CD4-positive, alpha-beta memory T cell (primary cell): ENCODE results near the gene IRF1. TPM values are rescaled to one million over a fixed set of nuclear protein-coding genes. Genes with fewer than 3 reads are reported as not detected.
A peak's percentile ranks its signal among the peaks of the same experiment; 100 is the strongest.

Source experiments
- CTCF ChIA-PET: fragments of 350-600 bp; sonication (Branson Sonifier 250); formaldehyde crosslinking; loops from one replicate; lab custom pipeline; 2021; ENCODE audit warnings: inconsistent platforms; ENCODE audit not compliant: partially characterized antibody; lab: Charles Lee
- POLR2A ChIA-PET: fragments of 350-600 bp; sonication (Branson Sonifier 250); formaldehyde crosslinking; loops from one replicate; lab custom pipeline; 2021; ENCODE audit not compliant: partially characterized antibody; lab: Charles Lee
- DNase-seq, 5 donors: peaks; one replicate each; pipeline versions ENCODE4 v3.0.0 to v3.0.0-alpha.2; 2020 to 2022; ENCODE audit warnings: mixed read lengths in 1 of 5
- H3K27ac ChIP-seq: one replicate; pipeline ENCODE4 v1.7.0; 2013; ENCODE audit warnings: low read depth, low read length
- H3K27me3 ChIP-seq: 2 replicates; pipeline ENCODE4 v1.7.0; 2013; ENCODE audit warnings: mild to moderate bottlenecking, low read length, moderate library complexity; ENCODE audit not compliant: insufficient read depth
- H3K36me3 ChIP-seq: 2 replicates; pipeline ENCODE4 v1.7.0; 2013; ENCODE audit warnings: mild to moderate bottlenecking, low read length, moderate library complexity; ENCODE audit not compliant: insufficient read depth
- H3K4me1 ChIP-seq: 2 replicates; pipeline ENCODE4 v1.7.0; 2013; ENCODE audit warnings: mild to moderate bottlenecking, low read length, moderate library complexity; ENCODE audit not compliant: insufficient read depth
- H3K4me3 ChIP-seq, 2 donors: one replicate each; pipeline ENCODE4 v1.7.0; 2013; ENCODE audit warnings: low read length in 2 of 2, mild to moderate bottlenecking in 1 of 2
- H3K9me3 ChIP-seq, 2 donors: one replicate each; pipeline ENCODE4 v1.7.0; 2013; ENCODE audit warnings: low read length in 2 of 2, control low read depth in 1 of 2; ENCODE audit not compliant: control insufficient read depth in 1 of 2
- H3K27ac Mint-ChIP-seq, 7 donors: one replicate each; pipeline ENCODE4 v1.8.0; 2020 to 2021; ENCODE audit warnings: mixed read lengths in 7 of 7, mild to moderate bottlenecking in 6 of 7, inconsistent platforms in 3 of 7, moderate library complexity in 3 of 7
- H3K27me3 Mint-ChIP-seq, 2 donors: one replicate each; pipeline ENCODE4 v1.8.0; 2020 to 2021; ENCODE audit warnings: mixed read lengths in 2 of 2
- H3K36me3 Mint-ChIP-seq, 2 donors: one replicate each; pipeline ENCODE4 v1.8.0; 2020 to 2021; ENCODE audit warnings: mixed read lengths in 2 of 2, inconsistent platforms in 1 of 2, mild to moderate bottlenecking in 1 of 2
- H3K4me1 Mint-ChIP-seq, 4 donors: one replicate each; pipeline ENCODE4 v1.8.0; 2020 to 2021; ENCODE audit warnings: mixed read lengths in 4 of 4, mild to moderate bottlenecking in 1 of 4
- H3K4me3 Mint-ChIP-seq, 8 donors: one replicate each; pipeline ENCODE4 v1.8.0; 2020 to 2021; ENCODE audit warnings: mixed read lengths in 8 of 8, mild to moderate bottlenecking in 7 of 8, moderate library complexity in 6 of 8, inconsistent platforms in 3 of 8
- H3K9me3 Mint-ChIP-seq, 8 donors: one replicate each; pipeline ENCODE4 v1.8.0; 2020 to 2021; ENCODE audit warnings: mixed read lengths in 8 of 8, mild to moderate bottlenecking in 5 of 8, inconsistent platforms in 3 of 8, moderate library complexity in 1 of 8
- intact Hi-C: fragments of 100-400 bp; cut with micrococcal nuclease; formaldehyde crosslinking; loops from one replicate; pipeline ENCODE4 v1.15.1; 2023
- polyA plus RNA-seq, 2 donors: library from polyadenylated mRNA; unstranded; fragments of 300-500 nt; fragmentation: Illumina TruSeq; gene quantifications; one replicate each; pipeline ENCODE4 v1.2.3, GENCODE V29; 2021
- total RNA-seq, 2 experiments: library from RNA; stranded (reverse); gene quantifications; one replicate each; pipeline ENCODE4 v1.2.3, GENCODE V29; 2021

The IRF1 gene
- 100 to 1,000 TPM; 192 to 202 TPM for total RNA-seq
- 100 to 1,000 TPM; 192 to 237 TPM for polyA plus RNA-seq

GRCh38 chr5:132490484-132491367, at the start of gene IRF1:
Gene IRF1 (minus strand): TSS chr5:132490773. CDS start chr5:132489478, 1,295 bp downstream.
- peaks cover 37% of the 10 kb centered on the region for H3K36me3 ChIP-seq
- Mint-ChIP-seq H3K27me3 (no peaks in the 10 kb centered on the region), H3K4me1 (peaks cover 46 to 83% (median 61%) of the 10 kb centered on the region in 4 donors), H3K36me3 (peaks cover 39 to 52% of the 10 kb centered on the region in 2 donors), H3K9me3 (peaks cover 0 to 13% (median 0%) of the 10 kb centered on the region in 8 donors), H3K27ac (peak within 1 kb of the TSS; percentile 93 to 99 (median 99)), H3K4me3 (peak within 1 kb of the TSS; percentile 94 to 97 (median 96))
- peaks cover 79% of the 10 kb centered on the region for H3K4me1 ChIP-seq
- peak; percentile 97 to 99 (median 99) for DNase-seq
- intact Hi-C loops, result loop anchor here (1.0 to 2.0 kb wide), 5 partner anchors 24 to 79 kb away; no protein-coding TSS in a partner anchor
- peak within 1 kb of the TSS; percentile 99 for H3K27ac ChIP-seq
- H3K9me3 ChIP-seq, result no peaks in the 10 kb centered on the region
- H3K27me3 ChIP-seq, result no peaks in the 10 kb centered on the region
- peak within 1 kb of the TSS; percentile 94 to 96 for H3K4me3 ChIP-seq
- CTCF ChIA-PET, result interaction anchor here (0.7 to 10.2 kb wide), 22 partner anchors 10 to 256 kb away, joined by 3 to 94 read pairs (median 8); partner anchors contain the start of genes CCNI2 and SLC22A5
- POLR2A ChIA-PET, result interaction anchor here (0.6 to 35.0 kb wide), 32 partner anchors 8 to 561 kb away, joined by 3 to 1580 read pairs (median 8); partner anchors contain the start of genes AFF4, CCNI2, GDF9 and HSPA4

- H3K27ac ChIP-seq, result no peak overlapping the region
- H3K4me1 Mint-ChIP-seq, result no peaks in the 10 kb centered on the region
- no peak overlapping the region for H3K27ac Mint-ChIP-seq
- no peaks in the 10 kb centered on the region for H3K36me3 ChIP-seq
- H3K9me3 Mint-ChIP-seq, result no peaks in the 10 kb centered on the region
- no peak overlapping the region for H3K4me3 ChIP-seq
- no peak for DNase-seq
- no peaks in the 10 kb centered on the region for H3K36me3 Mint-ChIP-seq
- intact Hi-C loops, result no loop called here
- peaks cover 2 to 6% of the 10 kb centered on the region in 2 donors for H3K27me3 Mint-ChIP-seq
- CTCF ChIA-PET, result interaction anchor here (1.1 kb wide), 1 partner anchor 13 kb away, joined by 5 read pairs; no protein-coding TSS in a partner anchor
- H3K4me1 ChIP-seq, result no peaks in the 10 kb centered on the region
- no peaks in the 10 kb centered on the region for H3K27me3 ChIP-seq
- H3K4me3 Mint-ChIP-seq, result no peak overlapping the region
- POLR2A ChIA-PET, result interaction anchor here (0.9 kb wide), 1 partner anchor 8 kb away, joined by 3 read pairs; no protein-coding TSS in a partner anchor
- H3K9me3 ChIP-seq, result no peaks in the 10 kb centered on the region
Measured at GRCh38 chr5:132540149-132540548, 49.6 kb upstream of the IRF1 start.

GRCh38 chr5:132539716-132540115, 49.1 kb upstream of the IRF1 start:
- Histone ChIP-seq H3K27me3 (no peaks in the 10 kb centered on the region), H3K4me3 (no peak overlapping the region), H3K27ac (no peak overlapping the region), H3K4me1 (no peaks in the 10 kb centered on the region), H3K9me3 (no peaks in the 10 kb centered on the region), H3K36me3 (no peaks in the 10 kb centered on the region)
- H3K27me3 Mint-ChIP-seq, result peaks cover 6% of the 10 kb centered on the region in 2 donors
- DNase-seq, result no peak
- no peak overlapping the region for H3K4me3 Mint-ChIP-seq
- intact Hi-C loops, result no loop called here
- no peaks in the 10 kb centered on the region for H3K36me3 Mint-ChIP-seq
- ChIA-PET POLR2A (interaction anchor here (0.9 kb wide), 1 partner anchor 9 kb away, joined by 3 read pairs; no protein-coding TSS in a partner anchor), CTCF (interaction anchor here (1.1 kb wide), 1 partner anchor 12 kb away, joined by 5 read pairs; no protein-coding TSS in a partner anchor)
- H3K27ac Mint-ChIP-seq, result no peak overlapping the region
- H3K9me3 Mint-ChIP-seq, result no peaks in the 10 kb centered on the region
- H3K4me1 Mint-ChIP-seq, result no peaks in the 10 kb centered on the region

GRCh38 chr5:132530946-132531345, 40.4 kb upstream of the IRF1 start:
- peaks cover 16% of the 10 kb centered on the region for H3K4me1 ChIP-seq
- CTCF ChIA-PET, result no interaction called here
- H3K9me3 ChIP-seq, result no peaks in the 10 kb centered on the region
- Mint-ChIP-seq H3K4me3 (no peak overlapping the region), H3K36me3 (no peaks in the 10 kb centered on the region), H3K27me3 (peaks cover 6 to 8% of the 10 kb centered on the region in 2 donors), H3K9me3 (no peaks in the 10 kb centered on the region), H3K27ac (no peak overlapping the region), H3K4me1 (peaks cover 8 to 15% (median 12%) of the 10 kb centered on the region in 4 donors)
- no peak overlapping the region for H3K27ac ChIP-seq
- intact Hi-C loops, result no loop called here
- H3K4me3 ChIP-seq, result no peak overlapping the region
- H3K27me3 ChIP-seq, result no peaks in the 10 kb centered on the region
- POLR2A ChIA-PET, result no interaction called here
- H3K36me3 ChIP-seq, result no peaks in the 10 kb centered on the region
- no peak for DNase-seq

GRCh38 chr5:132528866-132529634, 38.5 kb upstream of the IRF1 start:
- Mint-ChIP-seq H3K36me3 (no peaks in the 10 kb centered on the region), H3K4me3 (peak overlapping the region in 2 of 8 donors; percentile 11 to 63), H3K9me3 (no peaks in the 10 kb centered on the region), H3K27me3 (peaks cover 2 to 7% of the 10 kb centered on the region in 2 donors), H3K4me1 (peaks cover 8 to 15% (median 13%) of the 10 kb centered on the region in 4 donors), H3K27ac (peak overlapping the region in 3 of 7 donors; percentile 33 to 58 (median 43))
- no peaks in the 10 kb centered on the region for H3K36me3 ChIP-seq
- no peak overlapping the region for H3K27ac ChIP-seq
- intact Hi-C loops, result loop anchor here (10.0 kb wide), 2 partner anchors 86 to 356 kb away; no protein-coding TSS in a partner anchor
- ChIA-PET CTCF (interaction anchor here (0.9 kb wide), 1 partner anchor 28 kb away, joined by 3 read pairs; the partner anchor contains the start of gene RAD50), POLR2A (interaction anchor here (0.9 kb wide), 1 partner anchor 28 kb away, joined by 3 read pairs; the partner anchor contains the start of gene RAD50)
- no peak overlapping the region for H3K4me3 ChIP-seq
- peak in 1 of 5 donors; percentile 9 for DNase-seq
- H3K9me3 ChIP-seq, result no peaks in the 10 kb centered on the region
- H3K4me1 ChIP-seq, result peaks cover 16% of the 10 kb centered on the region
- no peaks in the 10 kb centered on the region for H3K27me3 ChIP-seq

- DNase-seq, result no peak
- no peak overlapping the region for H3K27ac Mint-ChIP-seq
- CTCF ChIA-PET, result interaction anchor here (0.7 to 3.4 kb wide), 16 partner anchors 9 to 360 kb away, joined by 3 to 47 read pairs (median 5); no protein-coding TSS in a partner anchor
Measured at GRCh38 chr5:132528021-132528420, 37.4 kb upstream of the IRF1 start.

More at GRCh38 chr5:132528021-132528420, 37.4 kb upstream of the IRF1 start:
- no peak overlapping the region for H3K4me3 ChIP-seq
- H3K27ac ChIP-seq, result no peak overlapping the region
- peaks cover 8 to 15% (median 13%) of the 10 kb centered on the region in 4 donors for H3K4me1 Mint-ChIP-seq
- POLR2A ChIA-PET, result no interaction called here
- H3K9me3 ChIP-seq, result no peaks in the 10 kb centered on the region
- H3K4me1 ChIP-seq, result peaks cover 16% of the 10 kb centered on the region
- peaks cover 2 to 7% of the 10 kb centered on the region in 2 donors for H3K27me3 Mint-ChIP-seq
- intact Hi-C loops, result loop anchor here (10.0 kb wide), 2 partner anchors 87 to 357 kb away; no protein-coding TSS in a partner anchor
- H3K36me3 ChIP-seq, result no peaks in the 10 kb centered on the region
- no peaks in the 10 kb centered on the region for H3K36me3 Mint-ChIP-seq
- no peak overlapping the region for H3K4me3 Mint-ChIP-seq
- no peaks in the 10 kb centered on the region for H3K9me3 Mint-ChIP-seq
- no peaks in the 10 kb centered on the region for H3K27me3 ChIP-seq
